ENCODE results near the gene PNMA3. TPM values are rescaled to one million over a fixed set of nuclear protein-coding genes. Genes with fewer than 3 reads are reported as not detected.
"Not testable (repeated sequence)": the region's sequence is repeated elsewhere in the genome, so short reads cannot be mapped to it uniquely, and the experiment has no call there.

PNMA3 gene, protein sequence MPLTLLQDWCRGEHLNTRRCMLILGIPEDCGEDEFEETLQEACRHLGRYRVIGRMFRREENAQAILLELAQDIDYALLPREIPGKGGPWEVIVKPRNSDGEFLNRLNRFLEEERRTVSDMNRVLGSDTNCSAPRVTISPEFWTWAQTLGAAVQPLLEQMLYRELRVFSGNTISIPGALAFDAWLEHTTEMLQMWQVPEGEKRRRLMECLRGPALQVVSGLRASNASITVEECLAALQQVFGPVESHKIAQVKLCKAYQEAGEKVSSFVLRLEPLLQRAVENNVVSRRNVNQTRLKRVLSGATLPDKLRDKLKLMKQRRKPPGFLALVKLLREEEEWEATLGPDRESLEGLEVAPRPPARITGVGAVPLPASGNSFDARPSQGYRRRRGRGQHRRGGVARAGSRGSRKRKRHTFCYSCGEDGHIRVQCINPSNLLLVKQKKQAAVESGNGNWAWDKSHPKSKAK
- 10 to 100 TPM; 28.2 to 35.0 TPM for total RNA-seq
- 26.2 TPM for polyA plus RNA-seq (ENCODE audit: insufficient read depth, low read depth, low replicate concordance)
- long read RNA-seq, donor 1, transcript PNMA3-202 (1 exons, 1,432 nt) = major isoform, 5 of 12 reads
- long read RNA-seq, donor 1, partial matches to known transcripts = 7 of 12 reads
- long read RNA-seq, donor 1, other reads (novel, unspliced or antisense) = 0 of 12 reads
- long read RNA-seq, donor 2, partial matches to known transcripts = 0 of 1 reads
- long read RNA-seq, donor 2, other reads (novel, unspliced or antisense) = 0 of 1 reads

- intact Hi-C loops (cut with DNase I; ENCODE audit: low total_unique reads) = no loop called here
- DNase-seq = peak; percentile 40
- WGBS, 2 donors = 45% methylated on average over 7 of the region's 80 CpGs; no CpG with 5 or more reads in 1 of the 2 donors
- Histone ChIP-seq H3K4me1 (no peaks in the 10 kb centered on the region), H3K4me3 (peak within 1 kb of the TSS in 1 of 2 donors; percentile 31), H3K9me3 (no peaks in the 10 kb centered on the region), H3K27me3 (no peaks in the 10 kb centered on the region), H3K27ac (peak within 1 kb of the TSS in 1 of 2 donors; percentile 36), H3K36me3 (ENCODE audit: low read depth, missing control alignments) (no peaks in the 10 kb centered on the region)
- TF ChIP-seq, protein P1, sequence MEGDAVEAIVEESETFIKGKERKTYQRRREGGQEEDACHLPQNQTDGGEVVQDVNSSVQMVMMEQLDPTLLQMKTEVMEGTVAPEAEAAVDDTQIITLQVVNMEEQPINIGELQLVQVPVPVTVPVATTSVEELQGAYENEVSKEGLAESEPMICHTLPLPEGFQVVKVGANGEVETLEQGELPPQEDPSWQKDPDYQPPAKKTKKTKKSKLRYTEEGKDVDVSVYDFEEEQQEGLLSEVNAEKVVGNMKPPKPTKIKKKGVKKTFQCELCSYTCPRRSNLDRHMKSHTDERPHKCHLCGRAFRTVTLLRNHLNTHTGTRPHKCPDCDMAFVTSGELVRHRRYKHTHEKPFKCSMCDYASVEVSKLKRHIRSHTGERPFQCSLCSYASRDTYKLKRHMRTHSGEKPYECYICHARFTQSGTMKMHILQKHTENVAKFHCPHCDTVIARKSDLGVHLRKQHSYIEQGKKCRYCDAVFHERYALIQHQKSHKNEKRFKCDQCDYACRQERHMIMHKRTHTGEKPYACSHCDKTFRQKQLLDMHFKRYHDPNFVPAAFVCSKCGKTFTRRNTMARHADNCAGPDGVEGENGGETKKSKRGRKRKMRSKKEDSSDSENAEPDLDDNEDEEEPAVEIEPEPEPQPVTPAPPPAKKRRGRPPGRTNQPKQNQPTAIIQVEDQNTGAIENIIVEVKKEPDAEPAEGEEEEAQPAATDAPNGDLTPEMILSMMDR (IDR thresholded peaks at IDR 0.05) = no peak
- TF ChIP-seq POLR2A (IDR thresholded peaks at IDR 0.05) = no peak
Observed at GRCh38 chrX:153055871-153056749, at the start of gene PNMA3. Gene PNMA3, plus strand, starts transcription at chrX:153056470. Its CDS starts 586 bp downstream, at chrX:153057056.

- DNase-seq; intact Hi-C loops (cut with DNase I; ENCODE audit: low total_unique reads): not testable (repeated sequence)
Observed at GRCh38 chrX:153017174-153017573, 39.1 kb upstream of the PNMA3 start.

DNA sequence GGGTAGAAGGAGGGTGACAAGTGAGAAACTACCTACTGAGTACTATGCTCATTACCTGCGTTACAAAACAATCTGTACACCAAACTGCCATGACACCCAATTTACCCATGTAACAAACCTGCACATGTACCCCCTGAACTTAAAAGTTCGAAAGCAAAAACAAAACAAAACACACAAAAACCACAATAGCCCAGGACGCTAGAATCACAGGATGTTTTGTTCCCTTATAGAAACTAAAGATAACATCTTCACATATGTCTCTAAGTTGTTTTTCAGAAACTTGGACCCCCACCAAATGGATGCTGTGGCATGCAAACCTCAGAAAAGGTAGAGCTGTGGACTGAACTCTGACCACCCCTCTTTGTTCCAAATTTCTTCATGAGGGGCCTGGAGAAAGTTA lies 37.1 kb upstream of the PNMA3 start:
- DNase-seq = no peak
- TF ChIP-seq, protein P1 (IDR thresholded peaks at IDR 0.05) = no peak
- no peak for TF ChIP-seq POLR2A (IDR thresholded peaks at IDR 0.05)
- H3K9me3 ChIP-seq = no peaks in the 10 kb centered on the region
- 67 to 76% methylated on average over 3 of the region's 3 CpGs for WGBS, 2 donors
- H3K4me1 ChIP-seq = no peaks in the 10 kb centered on the region
- no peaks in the 10 kb centered on the region for H3K36me3 ChIP-seq (ENCODE audit: low read depth, missing control alignments)
- intact Hi-C loops (cut with DNase I; ENCODE audit: low total_unique reads) = no loop called here
- H3K4me3 ChIP-seq = no peak overlapping the region
- H3K27ac ChIP-seq = no peak overlapping the region
- H3K27me3 ChIP-seq = no peaks in the 10 kb centered on the region

More at GRCh38 chrX:153017174-153017573, 39.1 kb upstream of the PNMA3 start:
- 57 to 68% methylated on average over 2 of the region's 2 CpGs for WGBS, 2 donors
- H3K27me3 ChIP-seq; H3K4me1 ChIP-seq; H3K9me3 ChIP-seq; H3K27ac ChIP-seq; H3K4me3 ChIP-seq; H3K36me3 ChIP-seq (ENCODE audit: low read depth, missing control alignments): not testable (repeated sequence)

DNA sequence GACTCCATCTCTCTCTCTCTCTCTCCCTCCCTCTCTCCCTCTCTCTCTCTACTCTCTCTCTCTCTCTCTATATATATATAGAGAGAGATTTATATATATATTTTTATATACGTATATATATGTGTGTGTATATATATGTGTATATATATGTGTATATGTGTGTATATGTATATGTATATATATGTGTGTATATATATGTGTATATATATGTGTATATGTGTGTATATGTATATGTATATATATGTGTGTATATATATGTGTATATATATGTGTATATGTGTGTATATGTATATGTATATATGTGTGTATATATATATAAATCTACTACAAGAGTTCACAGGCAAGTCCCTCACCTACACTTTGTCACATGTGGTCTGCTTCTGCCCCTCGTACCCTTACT lies 29.8 kb upstream of the PNMA3 start:
- H3K27ac ChIP-seq; H3K4me1 ChIP-seq; intact Hi-C loops (cut with DNase I; ENCODE audit: low total_unique reads); DNase-seq; H3K36me3 ChIP-seq (ENCODE audit: low read depth, missing control alignments); H3K27me3 ChIP-seq; H3K9me3 ChIP-seq; H3K4me3 ChIP-seq: not testable (repeated sequence)
- WGBS, 2 donors = 20 to 65% methylated on average over 1 to 2 of the region's 2 CpGs

- H3K36me3 ChIP-seq (ENCODE audit: low read depth, missing control alignments); H3K9me3 ChIP-seq; H3K27me3 ChIP-seq; intact Hi-C loops (cut with DNase I; ENCODE audit: low total_unique reads); H3K4me1 ChIP-seq; H3K27ac ChIP-seq; H3K4me3 ChIP-seq; DNase-seq: not testable (repeated sequence)
- WGBS, 2 donors = 90% methylated on average over 2 of the region's 11 CpGs; no CpG with 5 or more reads in 1 of the 2 donors
Observed at GRCh38 chrX:153028487-153028886, 27.8 kb upstream of the PNMA3 start.
